ENCODE measurements around the gene GPATCH2L.

Gene GPATCH2L

DNA sequence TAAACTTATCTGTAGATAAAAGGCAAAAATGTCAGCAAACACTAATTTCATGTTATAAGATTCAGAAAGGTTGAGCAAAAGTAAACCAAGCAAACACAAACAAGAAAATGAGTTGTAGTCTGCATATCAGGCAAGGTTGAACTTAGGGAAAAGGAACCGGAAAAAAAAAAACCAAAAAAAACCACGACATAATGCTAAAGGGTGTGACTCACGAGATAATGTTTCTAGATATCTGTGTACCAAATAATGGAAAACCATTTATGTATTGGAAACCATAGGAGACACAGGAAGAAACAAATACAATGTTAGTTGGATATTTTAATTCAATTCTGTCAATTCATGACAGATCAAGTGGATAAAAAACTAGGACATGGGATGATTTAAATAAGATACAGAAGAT is 60.5 kb downstream of the GPATCH2L start:
- DNase-seq (ENCODE audit: low spot score) = no peak
- Histone ChIP-seq H3K27me3 (ENCODE audit: insufficient read depth, poor library complexity, severe bottlenecking) (no peaks in the 10 kb centered on the region), H3K4me3 (ENCODE audit: severe bottlenecking) (no peak overlapping the region), H3K27ac (ENCODE audit: poor library complexity, severe bottlenecking) (no peak overlapping the region), H3K4me1 (ENCODE audit: insufficient read depth, poor library complexity, severe bottlenecking) (no peaks in the 10 kb centered on the region), H3K36me3 (ENCODE audit: low read depth) (no peaks in the 10 kb centered on the region; the same call in 1 of the 2 replicates), H3K9me3 (ENCODE audit: severe bottlenecking) (no peaks in the 10 kb centered on the region)
- no peak for ATAC-seq (ENCODE audit: low read depth)
- TF ChIP-seq, protein P1, sequence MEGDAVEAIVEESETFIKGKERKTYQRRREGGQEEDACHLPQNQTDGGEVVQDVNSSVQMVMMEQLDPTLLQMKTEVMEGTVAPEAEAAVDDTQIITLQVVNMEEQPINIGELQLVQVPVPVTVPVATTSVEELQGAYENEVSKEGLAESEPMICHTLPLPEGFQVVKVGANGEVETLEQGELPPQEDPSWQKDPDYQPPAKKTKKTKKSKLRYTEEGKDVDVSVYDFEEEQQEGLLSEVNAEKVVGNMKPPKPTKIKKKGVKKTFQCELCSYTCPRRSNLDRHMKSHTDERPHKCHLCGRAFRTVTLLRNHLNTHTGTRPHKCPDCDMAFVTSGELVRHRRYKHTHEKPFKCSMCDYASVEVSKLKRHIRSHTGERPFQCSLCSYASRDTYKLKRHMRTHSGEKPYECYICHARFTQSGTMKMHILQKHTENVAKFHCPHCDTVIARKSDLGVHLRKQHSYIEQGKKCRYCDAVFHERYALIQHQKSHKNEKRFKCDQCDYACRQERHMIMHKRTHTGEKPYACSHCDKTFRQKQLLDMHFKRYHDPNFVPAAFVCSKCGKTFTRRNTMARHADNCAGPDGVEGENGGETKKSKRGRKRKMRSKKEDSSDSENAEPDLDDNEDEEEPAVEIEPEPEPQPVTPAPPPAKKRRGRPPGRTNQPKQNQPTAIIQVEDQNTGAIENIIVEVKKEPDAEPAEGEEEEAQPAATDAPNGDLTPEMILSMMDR (IDR thresholded peaks at IDR 0.05; ENCODE audit: poor library complexity, severe bottlenecking) = no peak

DNA sequence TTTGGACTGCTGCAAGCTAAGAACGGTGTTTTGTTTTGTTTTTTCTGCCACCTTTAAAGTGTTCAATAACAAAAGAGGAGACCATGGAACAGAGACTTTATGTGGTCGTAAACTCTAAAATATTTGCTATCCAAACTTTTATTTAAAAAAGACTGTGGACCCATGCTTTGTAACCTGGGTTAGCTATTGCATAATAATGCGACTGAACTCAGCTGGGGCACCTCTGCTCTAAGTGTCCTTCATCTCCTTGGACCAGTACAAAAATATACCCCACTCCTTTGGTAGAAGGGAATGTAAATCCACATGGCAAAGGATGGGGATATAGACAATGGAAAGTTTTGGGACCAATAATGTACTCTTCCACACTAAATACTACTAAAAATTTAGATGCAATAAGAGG is 65.5 kb downstream of the GPATCH2L start:
- Histone ChIP-seq H3K27me3 (ENCODE audit: insufficient read depth, poor library complexity, severe bottlenecking) (no peaks in the 10 kb centered on the region), H3K36me3 (ENCODE audit: low read depth) (no peaks in the 10 kb centered on the region; the same call in 1 of the 2 replicates), H3K9me3 (ENCODE audit: severe bottlenecking) (no peaks in the 10 kb centered on the region), H3K27ac (ENCODE audit: poor library complexity, severe bottlenecking) (no peak overlapping the region), H3K4me3 (ENCODE audit: severe bottlenecking) (no peak overlapping the region), H3K4me1 (ENCODE audit: insufficient read depth, poor library complexity, severe bottlenecking) (no peaks in the 10 kb centered on the region)
- DNase-seq (ENCODE audit: low spot score) (no peak), ATAC-seq (ENCODE audit: low read depth) (no peak)
- TF ChIP-seq, protein P1 (IDR thresholded peaks at IDR 0.05; ENCODE audit: poor library complexity, severe bottlenecking) = no peak

DNA sequence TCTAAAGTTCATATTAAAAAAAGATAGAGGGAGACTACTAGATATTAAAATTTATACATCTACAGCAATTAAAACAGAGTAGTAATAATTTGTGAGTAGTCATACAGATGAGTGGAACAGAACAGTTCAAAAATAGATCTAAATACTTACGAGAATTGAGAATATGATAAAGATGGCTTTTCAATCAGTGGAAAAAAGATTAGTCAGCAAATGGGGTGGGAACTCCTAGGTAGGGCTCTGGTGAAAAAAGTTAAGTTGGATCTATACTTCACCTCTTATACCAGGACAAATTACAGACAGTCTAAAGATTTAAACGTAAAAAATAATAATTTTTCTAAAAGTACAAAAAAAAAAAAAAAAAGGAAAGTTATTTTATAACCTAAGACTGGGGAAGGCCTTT is 66.9 kb downstream of the GPATCH2L start:
- DNase-seq (ENCODE audit: low spot score) = no peak
- TF ChIP-seq, protein P1 (IDR thresholded peaks at IDR 0.05; ENCODE audit: poor library complexity, severe bottlenecking) = no peak
- Histone ChIP-seq H3K4me1 (ENCODE audit: insufficient read depth, poor library complexity, severe bottlenecking) (no peaks in the 10 kb centered on the region), H3K36me3 (ENCODE audit: low read depth) (no peaks in the 10 kb centered on the region), H3K9me3 (ENCODE audit: severe bottlenecking) (no peaks in the 10 kb centered on the region), H3K27ac (ENCODE audit: poor library complexity, severe bottlenecking) (no peak overlapping the region), H3K27me3 (ENCODE audit: insufficient read depth, poor library complexity, severe bottlenecking) (no peaks in the 10 kb centered on the region), H3K4me3 (ENCODE audit: severe bottlenecking) (no peak overlapping the region)
- no peak for ATAC-seq (ENCODE audit: low read depth)

DNA sequence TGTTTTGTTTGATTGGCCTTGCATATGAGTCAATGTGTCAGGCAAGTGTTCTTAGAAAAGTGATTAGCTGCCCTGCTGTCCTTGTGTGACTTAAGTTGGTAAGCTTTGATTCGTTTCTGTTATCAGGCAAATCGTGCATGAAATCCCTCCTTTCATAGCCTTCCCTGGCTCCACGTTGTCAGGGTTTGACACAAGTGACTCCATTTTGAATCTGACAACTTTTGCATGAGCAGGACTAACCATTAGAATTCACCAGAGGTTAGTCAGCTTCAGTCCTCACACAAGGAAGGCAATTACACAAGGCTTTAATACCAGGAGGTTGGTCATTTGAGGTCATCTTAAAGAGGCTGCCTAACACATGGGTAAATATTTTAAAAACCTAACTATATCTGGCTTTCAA is 68.2 kb downstream of the GPATCH2L start:
- DNase-seq (ENCODE audit: low spot score) = no peak
- H3K9me3 ChIP-seq (ENCODE audit: severe bottlenecking) = no peaks in the 10 kb centered on the region

DNA sequence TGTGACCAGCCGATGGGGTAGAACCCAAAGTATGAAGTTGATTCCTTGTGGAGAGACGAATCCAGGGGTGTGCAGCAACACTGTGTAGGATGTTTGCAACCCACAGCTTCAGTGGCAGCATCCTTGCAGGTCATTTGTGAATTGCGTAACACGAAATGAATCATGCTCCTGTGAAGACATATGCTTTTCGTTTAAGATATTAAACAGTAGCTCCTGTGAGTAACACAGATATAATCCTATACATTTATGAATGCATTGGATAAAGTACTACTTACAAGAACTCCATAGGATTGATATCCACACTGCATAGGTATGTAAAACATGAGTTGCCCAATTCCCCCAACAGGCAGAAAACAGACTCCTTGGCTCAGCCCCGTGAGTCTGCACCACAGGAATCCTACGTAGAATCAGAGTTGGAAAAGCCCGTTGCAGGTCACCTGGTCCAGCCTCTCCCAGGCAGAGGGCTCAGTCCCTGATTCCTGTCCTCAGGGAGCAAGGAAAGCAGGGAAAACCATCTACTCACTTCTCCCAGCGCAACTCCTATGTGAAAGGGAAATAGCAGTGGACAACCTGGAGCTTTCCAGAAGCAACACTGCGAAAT is 75.8 kb downstream of the GPATCH2L start:
- DNase-seq (ENCODE audit: low spot score) = no peak
- Histone ChIP-seq H3K27me3 (ENCODE audit: insufficient read depth, poor library complexity, severe bottlenecking) (no peaks in the 10 kb centered on the region), H3K9me3 (ENCODE audit: severe bottlenecking) (no peaks in the 10 kb centered on the region), H3K27ac (ENCODE audit: poor library complexity, severe bottlenecking) (no peak overlapping the region), H3K4me3 (ENCODE audit: severe bottlenecking) (no peak overlapping the region), H3K36me3 (ENCODE audit: low read depth) (no peaks in the 10 kb centered on the region), H3K4me1 (ENCODE audit: insufficient read depth, poor library complexity, severe bottlenecking) (peaks cover 6% of the 10 kb centered on the region)
- TF ChIP-seq, protein P1 (IDR thresholded peaks at IDR 0.05; ENCODE audit: poor library complexity, severe bottlenecking) = no peak
- peak; percentile 96 for ATAC-seq (ENCODE audit: low read depth)

More for the DNA sequence above, 68.2 kb downstream of the GPATCH2L start:
- ATAC-seq (ENCODE audit: low read depth) = no peak
- TF ChIP-seq, protein P1 (IDR thresholded peaks at IDR 0.05; ENCODE audit: poor library complexity, severe bottlenecking) = no peak
- Histone ChIP-seq H3K27me3 (ENCODE audit: insufficient read depth, poor library complexity, severe bottlenecking) (no peaks in the 10 kb centered on the region), H3K36me3 (ENCODE audit: low read depth) (no peaks in the 10 kb centered on the region), H3K27ac (ENCODE audit: poor library complexity, severe bottlenecking) (no peak overlapping the region), H3K4me3 (ENCODE audit: severe bottlenecking) (no peak overlapping the region), H3K4me1 (ENCODE audit: insufficient read depth, poor library complexity, severe bottlenecking) (no peaks in the 10 kb centered on the region)

All from RWPE2 (cell line).